ENCODE data around the gene SPX.

DNA sequence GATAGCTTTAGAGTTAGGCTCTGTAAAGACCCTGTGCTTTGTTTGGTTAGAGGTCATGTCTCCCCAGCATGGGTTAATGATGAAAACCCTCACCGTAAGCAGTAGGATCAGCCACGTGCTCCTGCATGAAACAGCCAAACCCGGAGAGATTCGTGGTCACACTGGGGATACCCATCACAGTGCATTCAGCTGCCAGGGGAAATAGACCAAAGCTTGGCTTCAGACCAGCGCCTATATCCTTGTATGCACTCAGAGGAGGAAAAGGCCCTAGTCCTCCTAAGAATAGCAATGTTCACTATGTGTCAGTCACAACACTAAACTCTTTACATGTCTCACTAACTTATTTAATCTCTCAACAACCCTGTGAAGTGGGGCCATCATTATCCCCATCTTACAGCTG, 16.3 kb downstream of the SPX start:
- TF ChIP-seq MAFK (IDR thresholded peaks at IDR 0.05; ENCODE audit: partially characterized antibody) (no peak), BCL3 (IDR thresholded peaks at IDR 0.05) (no peak), POLR2A (IDR thresholded peaks at IDR 0.05; ENCODE audit: low read length) (no peak), KDM5A (IDR thresholded peaks at IDR 0.05) (no peak), CBX8 (IDR thresholded peaks at IDR 0.05) (no peak)
- TF ChIP-seq, protein P1, sequence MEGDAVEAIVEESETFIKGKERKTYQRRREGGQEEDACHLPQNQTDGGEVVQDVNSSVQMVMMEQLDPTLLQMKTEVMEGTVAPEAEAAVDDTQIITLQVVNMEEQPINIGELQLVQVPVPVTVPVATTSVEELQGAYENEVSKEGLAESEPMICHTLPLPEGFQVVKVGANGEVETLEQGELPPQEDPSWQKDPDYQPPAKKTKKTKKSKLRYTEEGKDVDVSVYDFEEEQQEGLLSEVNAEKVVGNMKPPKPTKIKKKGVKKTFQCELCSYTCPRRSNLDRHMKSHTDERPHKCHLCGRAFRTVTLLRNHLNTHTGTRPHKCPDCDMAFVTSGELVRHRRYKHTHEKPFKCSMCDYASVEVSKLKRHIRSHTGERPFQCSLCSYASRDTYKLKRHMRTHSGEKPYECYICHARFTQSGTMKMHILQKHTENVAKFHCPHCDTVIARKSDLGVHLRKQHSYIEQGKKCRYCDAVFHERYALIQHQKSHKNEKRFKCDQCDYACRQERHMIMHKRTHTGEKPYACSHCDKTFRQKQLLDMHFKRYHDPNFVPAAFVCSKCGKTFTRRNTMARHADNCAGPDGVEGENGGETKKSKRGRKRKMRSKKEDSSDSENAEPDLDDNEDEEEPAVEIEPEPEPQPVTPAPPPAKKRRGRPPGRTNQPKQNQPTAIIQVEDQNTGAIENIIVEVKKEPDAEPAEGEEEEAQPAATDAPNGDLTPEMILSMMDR (IDR thresholded peaks at IDR 0.05), result no peak
- TF ChIP-seq, protein P2, sequence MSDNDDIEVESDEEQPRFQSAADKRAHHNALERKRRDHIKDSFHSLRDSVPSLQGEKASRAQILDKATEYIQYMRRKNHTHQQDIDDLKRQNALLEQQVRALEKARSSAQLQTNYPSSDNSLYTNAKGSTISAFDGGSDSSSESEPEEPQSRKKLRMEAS (IDR thresholded peaks at IDR 0.05), result no peak
